Loucy (cell line): ENCODE results near the gene PSMB3.

Source experiments
- CTCF ChIP-seq: fragments of 200-600 bp; sonication (generic); conservative IDR thresholded peaks from 2 replicates; pipeline ENCODE4 v1.5.1; 2014; ENCODE audit warnings: mild to moderate bottlenecking, antibody characterized with exemption, low read length
- EZH2phosphoT487 ChIP-seq: fragments of 200-600 bp; IDR thresholded peaks from 2 replicates; pipeline ENCODE4 v1.6.1; 2018; ENCODE audit warnings: antibody characterized with exemption, mild to moderate bottlenecking, moderate library complexity, borderline replicate concordance

- no peak for TF ChIP-seq CTCF
- TF ChIP-seq EZH2phosphoT487, result no peak
Measured at GRCh38 chr17:38739305-38739704, 13.2 kb upstream of the PSMB3 start.
